Stomach smooth muscle (tissue), 2 donors: ENCODE data around the gene MAP2K2.
A peak's percentile ranks its signal among the peaks of the same experiment; 100 is the strongest.

ENCODE experiments used
- H3K27ac ChIP-seq: one replicate; pipeline ENCODE4 v1.7.0; 2013; ENCODE audit warnings: mild to moderate bottlenecking, low read length, inconsistent platforms
- H3K27me3 ChIP-seq, 2 donors: one replicate each; pipeline ENCODE4 v1.7.0; 2013; ENCODE audit warnings: low read length in 2 of 2; ENCODE audit not compliant: insufficient read depth in 2 of 2, control insufficient read depth in 1 of 2
- H3K36me3 ChIP-seq, 2 donors: one replicate each; pipeline ENCODE4 v1.7.0; 2013; ENCODE audit warnings: low read length in 2 of 2; ENCODE audit not compliant: control insufficient read depth in 2 of 2, insufficient read depth in 2 of 2
- H3K4me1 ChIP-seq: one replicate; pipeline ENCODE4 v1.7.0; 2013; ENCODE audit warnings: low read length; ENCODE audit not compliant: control insufficient read depth, insufficient read depth
- H3K4me3 ChIP-seq, 2 donors: one replicate each; pipeline ENCODE4 v1.7.0; 2013; ENCODE audit warnings: low read length in 2 of 2
- H3K9ac ChIP-seq, 2 donors: one replicate each; pipeline ENCODE4 v1.7.0; 2013; ENCODE audit warnings: low read length in 2 of 2, mild to moderate bottlenecking in 1 of 2
- H3K9me3 ChIP-seq, 2 donors: one replicate each; pipeline ENCODE4 v1.7.0; 2013; ENCODE audit warnings: low read length in 2 of 2; ENCODE audit not compliant: control insufficient read depth in 2 of 2
- donor health status: healthy.
- donor health status: Pancreatic carcinoma.

MAP2K2 gene

GRCh38 chr19:4077800-4078684, 45.9 kb downstream of the MAP2K2 start:
- Histone ChIP-seq H3K27me3 (no peaks in the 10 kb centered on the region), H3K4me1 (peaks cover 14% of the 10 kb centered on the region), H3K4me3 (peak overlapping the region; percentile 72 to 78), H3K27ac (peak overlapping the region; percentile 75), H3K36me3 (no peaks in the 10 kb centered on the region), H3K9me3 (no peaks in the 10 kb centered on the region), H3K9ac (peak overlapping the region; percentile 66 to 75)

GRCh38 chr19:4077007-4077374, 46.9 kb downstream of the MAP2K2 start:
- Histone ChIP-seq H3K4me1 (peaks cover 14% of the 10 kb centered on the region), H3K36me3 (no peaks in the 10 kb centered on the region), H3K9me3 (no peaks in the 10 kb centered on the region), H3K27me3 (no peaks in the 10 kb centered on the region), H3K9ac (no peak overlapping the region), H3K4me3 (no peak overlapping the region), H3K27ac (peak overlapping the region; percentile 75)

DNA sequence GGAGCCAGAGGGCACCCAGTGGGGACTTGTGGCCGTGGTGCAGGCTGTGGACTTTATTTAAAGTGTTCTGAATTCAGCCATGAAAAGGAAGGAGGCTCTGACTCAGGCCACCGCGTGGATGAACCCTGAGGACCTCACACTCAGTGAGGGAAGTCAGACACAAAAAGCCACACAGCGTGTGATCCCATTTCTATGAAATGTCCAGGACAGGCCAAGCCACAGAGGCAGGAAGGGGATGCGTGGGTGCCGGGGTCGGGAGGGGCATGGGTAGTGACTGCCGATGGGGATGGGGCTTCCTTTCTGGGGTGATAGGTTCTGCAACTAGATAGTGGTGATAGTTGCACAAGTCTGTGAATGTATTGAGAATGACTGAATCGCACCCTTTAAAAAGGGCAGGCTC, 48.5 kb downstream of the MAP2K2 start:
- Histone ChIP-seq H3K4me1 (peaks cover 14% of the 10 kb centered on the region), H3K27ac (no peak overlapping the region), H3K9me3 (no peaks in the 10 kb centered on the region), H3K36me3 (no peaks in the 10 kb centered on the region), H3K4me3 (no peak overlapping the region), H3K27me3 (no peaks in the 10 kb centered on the region), H3K9ac (no peak overlapping the region)

DNA sequence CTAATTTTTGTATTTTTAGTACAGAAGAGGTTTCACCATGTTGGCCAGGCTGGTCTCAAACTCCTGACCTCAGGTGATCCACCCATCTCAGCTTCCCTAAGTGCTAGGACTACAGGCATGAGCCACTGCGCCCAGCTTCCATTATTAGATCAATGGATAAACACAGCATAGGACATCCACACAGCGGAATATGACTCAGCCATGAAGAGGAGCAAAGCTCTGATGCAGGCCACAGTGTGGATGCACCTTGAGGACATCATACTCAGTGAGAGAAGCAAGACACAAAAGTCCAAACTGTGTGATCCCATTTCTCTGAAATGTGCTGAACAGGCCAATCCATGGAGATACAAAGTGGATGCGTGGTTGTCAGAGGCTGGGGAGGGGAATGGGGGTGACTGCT, 52.3 kb downstream of the MAP2K2 start:
- Histone ChIP-seq H3K27me3 (no peaks in the 10 kb centered on the region), H3K9me3 (no peaks in the 10 kb centered on the region), H3K4me3 (no peak overlapping the region), H3K9ac (no peak overlapping the region), H3K27ac (no peak overlapping the region), H3K36me3 (no peaks in the 10 kb centered on the region), H3K4me1 (peaks cover 6% of the 10 kb centered on the region)

DNA sequence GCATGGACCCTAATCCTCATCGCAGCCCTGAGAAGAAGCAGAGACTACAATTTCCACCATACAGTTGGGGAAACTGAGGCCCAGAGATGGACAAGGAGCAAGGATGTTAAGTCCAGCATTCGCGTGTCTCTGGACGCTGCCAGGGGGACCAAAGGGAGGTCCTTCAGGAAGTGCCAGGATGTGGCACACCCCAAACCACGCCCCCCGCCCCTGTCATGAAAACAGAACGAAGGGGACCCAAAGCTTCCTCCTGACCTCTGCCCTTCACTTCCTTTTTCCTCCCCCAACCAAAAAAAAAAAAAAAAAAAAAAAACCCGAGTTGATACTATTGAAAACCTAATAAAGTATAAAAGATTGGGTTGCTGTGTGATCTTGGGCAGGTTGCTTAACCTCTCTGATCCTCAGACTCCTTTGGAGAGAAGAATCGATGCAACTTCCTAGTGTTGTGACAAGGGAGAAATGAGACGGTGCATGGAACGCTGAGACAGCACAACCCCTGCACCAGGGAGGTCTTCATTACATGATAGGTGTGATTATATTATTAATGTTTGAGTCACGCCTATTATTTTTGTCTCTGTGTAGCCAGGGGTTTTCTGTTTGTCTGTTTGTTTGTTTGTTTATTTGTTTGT, 54.5 kb downstream of the MAP2K2 start:
- Histone ChIP-seq H3K9ac (no peak overlapping the region), H3K36me3 (no peaks in the 10 kb centered on the region), H3K27ac (no peak overlapping the region), H3K27me3 (no peaks in the 10 kb centered on the region), H3K4me1 (peaks cover 8% of the 10 kb centered on the region), H3K4me3 (no peak overlapping the region), H3K9me3 (no peaks in the 10 kb centered on the region)

GRCh38 chr19:4068047-4068966, 55.6 kb downstream of the MAP2K2 start:
- H3K4me3 ChIP-seq = peak overlapping the region; percentile 55 to 74
- H3K9me3 ChIP-seq = no peaks in the 10 kb centered on the region
- H3K27ac ChIP-seq = peak overlapping the region; percentile 86
- peaks cover 20% of the 10 kb centered on the region for H3K4me1 ChIP-seq
- peak overlapping the region; percentile 47 to 78 for H3K9ac ChIP-seq
- no peaks in the 10 kb centered on the region for H3K36me3 ChIP-seq
- H3K27me3 ChIP-seq = no peaks in the 10 kb centered on the region

DNA sequence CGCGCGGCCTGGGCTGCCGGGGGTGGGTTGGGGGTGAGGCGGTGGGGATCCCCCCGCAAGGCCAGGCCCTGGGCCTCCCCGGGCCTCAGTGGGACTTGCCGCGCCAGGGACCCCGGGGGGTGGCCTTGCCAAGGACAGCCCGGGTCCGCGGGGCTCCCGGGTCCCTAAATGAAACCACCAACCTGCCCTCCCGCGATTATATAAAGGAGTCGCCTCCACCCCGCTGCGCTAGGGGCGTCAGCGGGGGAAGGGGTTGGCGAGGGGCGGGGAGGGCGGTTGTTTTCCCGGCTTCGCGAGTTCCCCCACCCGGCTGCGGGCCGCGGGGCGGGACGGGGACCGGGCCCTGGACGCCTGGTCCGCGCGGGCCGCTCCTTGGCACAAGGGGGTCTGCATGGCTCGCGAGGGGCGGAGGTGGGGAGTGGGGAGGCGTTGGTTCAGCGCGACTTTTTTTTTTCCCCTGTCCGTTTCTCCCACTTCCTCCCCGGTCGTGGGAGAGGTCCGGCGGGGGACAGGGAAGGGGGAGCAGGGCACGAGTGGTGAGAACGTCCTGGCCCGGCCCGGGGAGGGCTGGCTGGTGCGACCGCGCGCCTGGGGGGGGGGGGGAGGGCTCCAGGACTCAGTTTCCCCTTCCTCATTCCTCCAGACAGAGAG, 56.4 kb downstream of the MAP2K2 start:
- Histone ChIP-seq H3K4me3 (peak overlapping the region; percentile 55 to 74), H3K27ac (peak overlapping the region; percentile 86), H3K9ac (peak overlapping the region; percentile 47 to 78), H3K4me1 (peaks cover 28% of the 10 kb centered on the region), H3K27me3 (no peaks in the 10 kb centered on the region), H3K36me3 (peaks cover 0 to 2% of the 10 kb centered on the region in 2 donors), H3K9me3 (no peaks in the 10 kb centered on the region)

GRCh38 chr19:4066682-4067395, 57.1 kb downstream of the MAP2K2 start, which contains the start of gene ZBTB7A:
ZBTB7A (minus strand) TSS chr19:4066899; CDS start chr19:4055232, 11,667 bp downstream.
- Histone ChIP-seq H3K9me3 (no peaks in the 10 kb centered on the region), H3K9ac (peak within 1 kb of the TSS; percentile 47 to 78), H3K27me3 (no peaks in the 10 kb centered on the region), H3K27ac (peak within 1 kb of the TSS; percentile 86), H3K4me1 (peaks cover 34% of the 10 kb centered on the region), H3K4me3 (peak within 1 kb of the TSS; percentile 74 to 75), H3K36me3 (peaks cover 0 to 2% of the 10 kb centered on the region in 2 donors)

- peak overlapping the region; percentile 36 to 70 for H3K9ac ChIP-seq
- peak overlapping the region; percentile 82 for H3K27ac ChIP-seq
- peaks cover 41% of the 10 kb centered on the region for H3K4me1 ChIP-seq
Measured at GRCh38 chr19:4066176-4066606, 57.7 kb downstream of the MAP2K2 start.

More at GRCh38 chr19:4066176-4066606, 57.7 kb downstream of the MAP2K2 start:
- H3K27me3 ChIP-seq = no peaks in the 10 kb centered on the region
- H3K36me3 ChIP-seq = peaks cover 0 to 2% of the 10 kb centered on the region in 2 donors
- H3K9me3 ChIP-seq = no peaks in the 10 kb centered on the region
- peak overlapping the region; percentile 74 to 75 for H3K4me3 ChIP-seq
